ENCODE data around the gene PCGF2.

Gene PCGF2

DNA sequence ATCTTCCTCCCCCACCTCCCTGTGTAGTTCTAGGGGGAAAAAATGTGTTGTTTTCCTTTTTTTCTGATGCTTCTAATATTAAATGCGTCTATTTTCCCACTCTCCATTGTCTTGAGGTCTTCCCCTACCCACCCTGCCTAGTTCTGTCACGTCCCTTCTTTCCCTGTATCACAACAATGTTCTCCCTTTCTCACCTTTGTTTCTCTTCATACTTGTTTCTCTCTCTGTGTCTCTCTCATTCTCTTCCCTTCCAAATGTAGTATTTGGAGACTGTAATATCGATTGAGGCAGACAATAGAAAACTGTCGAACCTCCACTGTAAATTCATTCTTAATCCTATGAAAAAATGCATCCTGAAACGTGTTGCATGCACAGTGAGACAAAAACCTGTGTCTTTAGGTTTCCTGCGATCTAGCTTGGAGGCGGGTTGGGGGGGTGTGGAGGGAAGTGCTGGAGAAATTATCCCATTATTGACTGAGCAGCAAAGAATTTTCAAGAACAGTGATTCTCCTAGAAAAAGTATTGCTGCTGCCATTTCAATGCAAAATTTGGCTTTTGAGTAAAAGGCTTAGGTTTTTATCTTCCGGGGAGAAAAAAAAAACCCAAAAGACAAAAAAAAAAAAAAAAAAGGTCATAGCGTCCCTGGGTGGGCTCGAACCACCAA, 3.1 kb upstream of the PCGF2 start:
- no peak for DNase-seq

DNA sequence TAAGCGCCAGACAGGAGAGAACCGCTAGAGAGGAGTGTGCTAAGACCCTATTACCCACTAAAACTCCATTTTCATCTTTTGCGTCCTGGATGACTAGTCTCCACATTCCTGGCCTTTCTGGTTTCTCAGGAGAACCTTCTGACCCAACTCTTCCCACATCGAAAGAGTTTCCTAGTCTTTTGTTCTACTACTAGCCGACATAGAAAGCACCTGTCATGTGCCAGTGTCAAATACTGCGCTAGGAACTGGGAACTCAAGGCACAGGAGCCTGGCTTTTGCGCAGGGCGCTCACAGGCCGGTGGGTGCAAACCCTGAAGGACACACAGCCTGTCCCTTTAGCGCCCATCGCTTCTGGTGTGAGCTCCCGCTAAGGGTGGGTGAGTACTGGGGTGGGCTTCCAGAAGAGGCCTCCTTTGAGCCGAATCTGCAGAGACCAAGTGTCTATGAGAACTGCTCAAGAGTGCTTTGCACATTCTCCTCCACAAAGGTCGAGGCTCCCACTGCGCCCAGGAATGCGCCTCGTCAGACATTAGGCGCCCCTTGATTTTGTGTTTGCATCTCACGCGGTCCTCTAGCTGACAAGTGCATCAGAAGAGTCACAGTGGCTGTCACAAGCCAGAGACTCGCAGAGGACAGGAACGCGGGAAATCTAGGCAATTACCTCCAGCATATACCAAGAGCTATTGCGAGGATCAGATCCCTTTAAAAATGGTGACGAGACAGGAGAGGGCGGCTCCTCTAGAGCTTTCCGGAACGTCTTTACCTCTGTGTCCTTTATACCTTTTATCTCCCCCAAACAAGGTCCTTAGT, 2.4 kb upstream of the PCGF2 start:
- peak; percentile 43 for DNase-seq

DNA sequence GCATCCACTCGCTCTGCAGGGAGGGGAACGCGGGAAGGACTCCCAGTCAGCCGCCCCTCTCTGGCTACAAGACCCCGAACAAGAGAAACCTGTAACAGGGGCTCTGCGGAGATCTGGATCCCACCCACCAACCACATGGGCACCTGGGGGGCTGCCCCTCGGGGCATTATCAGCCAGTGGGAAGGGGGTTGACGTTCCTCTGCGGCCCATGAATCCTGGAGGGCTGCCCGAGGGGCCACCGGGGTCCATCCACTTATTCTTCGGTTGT, 1.8 kb upstream of the PCGF2 start:
- no peak for DNase-seq

DNA sequence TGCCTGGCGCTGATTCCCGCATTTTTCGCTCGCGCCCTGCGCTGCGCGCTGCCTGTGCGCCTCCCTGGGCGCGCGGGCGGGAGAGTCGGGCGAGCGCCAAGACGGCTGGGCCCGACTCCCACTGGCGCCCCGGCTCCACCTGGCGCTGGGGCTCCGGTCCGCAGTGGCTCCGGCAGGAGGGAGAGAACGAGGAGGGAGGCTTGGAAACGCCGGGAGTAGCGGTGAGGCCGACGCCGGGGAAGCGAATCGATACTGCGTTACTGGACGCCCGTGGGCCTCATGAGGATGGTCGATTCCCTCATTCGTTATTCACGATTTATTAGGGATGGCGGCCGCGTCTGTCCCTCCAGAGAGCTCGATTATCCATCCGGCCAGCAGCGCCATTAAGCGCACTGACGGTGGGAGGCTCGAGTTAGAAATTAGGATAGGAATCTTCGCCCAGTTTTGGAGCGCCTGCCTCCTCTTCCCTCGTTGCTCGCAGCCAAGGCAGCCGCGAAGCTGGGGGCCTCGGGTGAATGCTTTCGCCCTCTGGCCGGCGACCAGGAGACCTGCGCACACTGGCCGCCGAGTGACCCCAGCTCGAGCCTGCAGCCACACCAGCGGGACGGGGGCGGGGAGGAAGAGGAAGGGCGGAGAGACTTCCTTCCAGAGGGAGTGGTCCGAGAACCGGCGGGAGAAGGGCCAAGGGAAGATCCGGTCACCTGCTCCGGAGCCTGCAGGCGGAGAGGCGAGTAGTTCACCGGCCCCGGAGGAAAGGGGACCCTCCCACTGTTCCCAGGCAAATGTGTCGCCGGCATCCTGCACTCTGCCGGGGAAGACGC, 1.3 kb upstream of the PCGF2 start:
- peak; percentile 34 for DNase-seq

DNA sequence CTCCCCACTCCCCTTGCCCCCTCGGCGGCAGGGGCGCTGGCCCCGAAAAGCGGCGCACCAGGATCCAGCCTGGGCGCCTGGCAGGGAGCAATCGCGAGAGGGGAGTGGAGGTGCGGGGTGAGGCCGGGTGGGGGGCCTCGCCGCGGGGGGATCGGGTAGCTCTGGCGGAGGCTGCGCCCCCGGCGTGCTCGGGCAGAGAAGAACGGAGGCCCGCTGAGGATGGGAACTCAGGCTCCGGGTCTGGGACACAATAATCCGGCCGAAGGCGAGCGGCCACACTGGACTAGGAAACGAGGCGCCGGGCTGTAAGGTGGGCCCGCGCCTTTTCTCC, 721 bp upstream of the PCGF2 start:
- DNase-seq: no peak

DNA sequence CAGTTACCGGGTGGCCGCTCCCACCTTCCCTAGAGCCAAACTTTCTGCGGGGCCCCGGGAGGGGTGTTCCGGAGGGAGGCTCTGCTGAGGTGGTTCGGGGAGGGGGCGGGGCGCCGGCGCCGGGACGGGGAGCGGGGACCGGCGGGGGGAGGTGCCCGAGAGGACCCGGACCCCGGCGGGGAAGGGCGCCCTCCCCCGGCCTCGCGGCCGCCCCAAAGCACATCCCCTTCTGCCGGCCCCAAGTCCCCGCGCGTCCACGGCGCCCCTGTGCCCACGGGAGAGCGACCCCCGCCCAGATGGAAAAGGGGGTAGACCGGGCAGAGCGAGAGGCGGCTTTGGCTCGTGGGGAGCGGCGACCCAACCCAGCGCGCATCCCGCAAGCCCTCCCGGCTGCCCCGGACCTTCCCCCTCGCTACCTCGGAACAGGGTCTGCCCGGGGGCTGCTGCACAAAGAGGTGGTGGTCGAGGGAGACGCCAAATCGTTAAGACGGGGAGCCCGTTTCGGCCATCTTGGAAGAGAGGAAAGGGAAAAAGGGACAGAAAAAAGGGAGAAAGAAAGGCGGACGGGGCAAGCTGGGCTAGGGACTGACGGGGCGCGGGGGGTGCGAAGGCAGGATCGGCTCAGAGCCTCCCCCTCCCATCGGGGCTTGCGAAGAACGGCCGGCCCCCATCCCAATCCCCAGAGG, 530 bp downstream of the PCGF2 start:
- no peak for DNase-seq

DNA sequence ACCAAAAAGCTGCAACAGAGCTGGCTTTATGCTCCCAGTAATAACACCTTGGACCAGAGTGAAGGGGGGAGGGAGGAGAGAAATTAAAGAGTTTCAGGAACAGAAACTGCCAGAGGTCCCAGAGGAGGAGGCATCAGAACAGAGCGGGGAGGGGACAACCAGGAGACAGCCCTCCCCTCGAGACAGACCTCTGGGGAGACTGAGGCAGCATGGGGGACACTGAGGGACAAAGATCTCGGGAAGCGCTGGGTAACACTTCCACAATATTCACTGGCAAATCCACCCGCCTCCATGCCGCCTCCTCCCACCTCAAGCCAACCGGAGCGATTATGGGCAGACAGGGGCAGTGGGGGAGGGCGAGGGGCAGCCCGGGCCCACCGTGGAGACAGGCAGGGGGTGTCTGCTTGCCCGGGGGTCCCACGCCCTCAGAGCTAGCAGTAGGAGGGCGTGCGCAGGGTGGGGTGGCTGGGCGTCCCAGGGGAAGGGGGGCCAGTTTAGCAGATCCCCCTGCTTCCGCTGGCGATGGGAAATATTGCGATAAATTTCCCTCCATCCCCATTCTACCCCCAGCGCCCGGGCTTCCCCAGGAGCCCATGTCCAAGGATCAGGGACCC, 1.2 kb downstream of the PCGF2 start:
- no peak for DNase-seq

DNA sequence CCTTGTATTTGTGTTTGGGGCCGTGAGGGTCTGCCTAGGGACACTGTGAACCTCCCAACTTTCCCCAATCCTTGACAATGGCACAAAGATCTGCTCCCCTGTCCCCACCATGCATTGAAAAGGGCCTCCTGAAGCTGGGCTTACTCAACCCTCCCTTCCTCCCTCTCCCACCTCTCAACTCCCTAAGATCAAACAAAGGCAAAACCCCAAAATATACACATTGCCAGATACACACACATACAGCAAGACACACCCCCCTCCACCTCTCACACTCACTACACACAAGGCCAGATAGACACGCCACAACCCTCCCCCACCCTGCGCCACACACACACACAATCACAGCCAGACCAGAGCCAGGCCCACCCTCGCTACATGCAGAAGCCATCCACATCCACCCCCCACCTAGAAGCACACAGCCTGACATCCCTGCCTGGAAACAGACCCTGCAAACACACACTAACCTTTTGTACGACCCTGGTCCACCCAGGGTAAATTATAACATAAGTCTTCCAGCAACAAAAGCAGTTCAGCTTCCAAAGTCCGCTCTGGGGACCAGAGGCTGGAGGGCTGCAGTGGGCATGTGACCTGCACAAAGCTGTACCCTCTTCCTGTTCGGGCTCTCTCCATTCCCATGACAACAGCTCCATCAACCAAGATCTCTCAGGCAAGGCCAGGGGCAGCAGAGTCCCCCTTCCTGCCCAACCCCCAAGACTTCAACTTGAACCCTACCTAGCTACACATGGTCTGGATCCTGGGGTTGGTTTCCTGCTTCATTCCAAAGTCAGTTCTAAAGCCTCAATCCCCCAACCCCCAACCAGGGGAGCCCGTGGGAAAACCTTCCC, 1.9 kb downstream of the PCGF2 start:
- no peak for DNase-seq

DNA sequence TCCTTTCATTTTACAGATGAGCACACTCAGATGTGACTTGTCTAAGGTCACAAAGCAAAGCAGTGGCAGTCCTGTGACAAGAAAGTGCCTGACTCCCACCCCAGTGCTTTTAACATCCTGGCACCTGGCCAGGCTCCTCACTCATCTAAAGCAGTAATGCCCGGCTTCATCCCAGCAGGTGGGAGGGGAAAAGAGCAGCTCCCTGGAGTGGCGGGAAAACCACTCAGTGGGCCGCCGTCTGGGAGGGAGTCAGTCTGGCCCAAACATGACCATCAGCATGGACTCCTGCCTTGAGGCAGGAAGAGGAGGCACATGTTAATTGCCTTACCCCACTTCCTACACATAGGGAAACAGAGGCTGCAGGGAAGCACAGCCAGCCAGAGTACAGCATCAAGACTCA, 2.6 kb downstream of the PCGF2 start:
- DNase-seq: no peak

DNA sequence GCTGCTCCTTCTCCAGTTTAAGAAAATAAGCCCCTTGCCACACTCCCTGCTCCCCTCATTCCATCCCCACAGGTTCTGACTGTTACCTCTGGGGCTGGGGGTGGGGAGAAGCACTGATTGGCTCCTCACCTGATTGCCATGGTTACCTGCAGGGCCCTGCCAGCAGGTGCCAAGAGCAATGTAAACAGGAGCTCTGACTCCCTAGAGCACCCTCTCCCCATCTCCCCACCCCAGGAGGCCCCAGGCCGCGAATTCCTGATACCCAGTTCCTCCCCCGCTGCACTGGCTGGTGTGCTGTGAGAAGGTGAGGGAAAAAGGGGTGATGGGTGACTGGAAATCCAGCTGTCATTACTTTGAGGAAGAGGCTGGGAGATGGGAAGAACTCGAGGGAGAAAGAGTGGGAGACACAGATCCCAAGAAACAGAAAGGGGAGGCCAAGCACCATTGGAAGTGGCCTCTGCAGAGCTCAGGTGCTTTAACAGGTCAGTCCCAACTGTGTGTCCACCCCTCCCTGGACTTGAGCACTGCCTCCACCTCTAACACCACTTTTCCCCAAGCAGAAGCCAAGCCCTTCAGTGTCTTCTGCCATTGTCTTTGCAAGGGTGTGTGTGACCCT, 4.5 kb downstream of the PCGF2 start:
- DNase-seq: no peak

DNA sequence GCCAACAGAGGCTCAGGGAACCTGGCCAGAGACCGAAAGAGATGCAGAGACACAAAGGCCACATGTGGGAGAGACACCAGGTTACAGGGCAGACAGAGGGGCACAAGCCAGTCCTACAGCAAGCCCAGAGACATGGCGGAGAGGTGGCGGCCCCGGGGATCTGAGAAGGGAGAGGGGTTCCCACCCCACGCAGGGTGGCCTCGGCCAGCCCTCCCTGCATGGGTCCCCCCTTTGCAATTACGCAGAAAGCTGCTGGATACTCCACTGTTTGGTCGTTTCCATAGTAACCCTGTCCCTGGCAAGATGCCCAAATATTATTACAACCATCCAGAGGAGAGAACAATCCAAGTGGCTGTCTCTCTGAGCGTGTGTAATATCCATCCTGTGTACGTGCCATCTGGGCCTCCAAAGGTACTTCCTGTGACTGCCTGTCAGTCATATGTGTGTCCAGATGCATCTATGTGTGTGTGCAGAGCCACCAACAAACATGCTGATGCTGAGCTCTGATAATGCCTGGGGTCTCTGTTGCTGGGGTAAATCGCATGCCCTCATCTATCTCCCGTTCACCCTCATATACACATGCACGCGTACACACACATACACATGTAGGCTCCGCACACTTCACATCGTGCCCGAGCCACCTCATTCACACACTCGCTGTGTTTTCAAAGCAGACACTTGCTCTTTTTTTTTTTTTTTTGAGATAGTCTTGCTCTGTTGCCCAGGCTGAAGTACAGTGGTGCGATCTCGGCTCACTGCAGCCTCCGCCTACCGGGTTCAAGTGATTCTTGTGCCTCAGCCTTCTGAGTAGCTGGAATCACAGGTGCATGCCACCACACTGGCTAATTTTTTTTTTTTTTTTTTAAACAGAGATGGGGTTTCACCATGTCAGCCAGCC, 5.5 kb downstream of the PCGF2 start:
- DNase-seq: peak; percentile 47

DNA sequence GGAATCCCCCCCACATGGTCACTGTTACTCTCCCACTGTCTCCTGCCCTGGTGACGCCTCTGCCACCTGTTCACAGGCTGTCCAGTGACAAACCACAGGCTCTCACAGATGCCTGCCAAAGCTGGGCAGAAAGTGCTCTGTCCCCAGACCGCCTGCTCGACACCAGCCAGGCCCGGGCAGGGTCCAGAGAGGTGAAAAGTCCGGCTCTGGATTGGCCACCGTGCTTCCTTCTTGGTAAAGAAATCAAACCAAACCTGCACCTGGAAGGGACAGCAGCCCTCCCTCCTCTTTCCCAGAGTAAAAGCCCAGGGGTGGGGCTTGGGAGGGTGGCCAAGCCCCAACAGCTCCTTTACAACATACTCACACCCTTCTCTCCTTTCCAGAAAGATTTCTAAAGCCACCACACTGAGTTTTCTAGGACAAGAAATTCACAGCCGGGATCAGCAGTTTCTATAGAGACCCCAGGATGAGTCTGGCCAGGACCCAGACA, 6.2 kb downstream of the PCGF2 start:
- no peak for DNase-seq

DNA sequence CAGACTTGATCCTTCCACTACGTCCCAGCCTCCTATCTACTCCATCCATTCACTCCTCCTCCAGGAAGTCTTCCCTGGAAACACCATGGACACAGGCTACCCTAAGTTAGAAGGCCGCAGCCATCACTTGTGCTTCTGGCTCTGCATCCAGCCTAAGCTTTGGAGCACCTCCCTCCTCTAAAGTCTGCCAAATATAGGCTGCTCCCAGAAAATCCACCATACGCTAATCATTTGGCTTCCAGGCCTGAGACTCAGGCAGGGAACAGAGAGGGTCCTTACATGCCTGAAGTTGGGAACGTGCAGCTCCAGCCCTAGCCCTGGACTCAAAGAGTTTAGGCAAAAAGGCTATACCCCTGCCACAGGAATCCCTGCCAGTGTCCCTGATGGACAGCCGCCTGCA, 6.7 kb downstream of the PCGF2 start:
- DNase-seq: no peak

DNA sequence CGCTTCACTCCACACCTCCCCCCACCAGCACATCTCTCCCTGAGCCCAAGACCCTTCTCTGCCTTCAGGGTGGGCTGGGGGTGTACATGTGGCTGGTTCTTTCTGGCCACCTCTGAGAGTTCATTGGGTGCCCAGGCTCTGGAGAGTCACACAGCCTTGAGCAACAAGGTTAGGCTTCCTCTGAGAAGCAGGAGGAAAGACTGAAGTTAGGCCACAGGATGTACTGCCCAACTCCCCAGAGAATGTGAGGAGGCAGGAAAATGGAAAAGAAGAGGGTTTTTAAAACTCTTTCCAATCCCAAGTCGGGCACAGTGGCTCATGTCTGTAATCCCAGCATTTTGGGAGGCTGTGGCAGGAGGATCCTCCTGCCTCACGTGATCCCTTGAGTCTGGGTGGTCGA, 7.3 kb downstream of the PCGF2 start:
- DNase-seq: no peak

DNA sequence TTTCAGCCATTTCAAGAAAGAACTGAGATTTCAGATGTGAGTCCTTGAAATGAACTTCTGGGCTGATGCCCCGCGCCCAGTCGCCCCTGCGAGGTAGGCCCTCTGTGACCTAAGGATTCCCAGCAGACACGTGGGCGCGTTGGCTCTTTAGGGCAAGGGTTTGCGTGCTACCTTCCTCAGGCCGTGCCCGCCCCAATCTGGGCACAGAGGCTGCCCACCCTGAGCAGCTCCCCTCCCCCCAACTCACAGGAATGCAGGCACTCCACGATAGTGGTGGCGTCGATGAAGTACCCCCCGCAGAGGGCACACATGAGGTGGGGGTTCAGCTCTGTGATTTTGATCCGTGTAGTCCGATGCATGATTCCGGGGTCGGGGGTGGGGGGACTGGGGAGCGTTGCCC, 8.1 kb downstream of the PCGF2 start:
- no peak for DNase-seq

DNA sequence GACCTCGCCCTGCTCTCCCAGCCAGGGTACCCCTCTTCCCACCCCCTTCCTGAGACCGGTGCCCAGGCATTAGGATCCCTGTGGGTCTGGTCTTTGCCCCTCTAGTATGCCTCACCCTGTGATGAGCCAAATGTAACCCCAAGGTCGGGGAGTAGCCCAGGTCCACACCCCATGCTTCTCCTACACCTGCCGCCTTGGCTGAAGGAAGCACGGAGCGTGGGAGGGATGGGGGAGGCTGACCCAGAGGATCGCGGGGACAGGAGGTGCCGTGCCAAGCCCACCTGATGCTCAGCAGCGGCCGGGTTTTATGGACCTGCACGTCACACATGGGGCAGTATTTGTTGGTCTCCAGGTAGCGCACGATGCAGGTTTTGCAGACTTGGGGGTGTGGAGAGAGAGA, 8.8 kb downstream of the PCGF2 start:
- DNase-seq: no peak

DNA sequence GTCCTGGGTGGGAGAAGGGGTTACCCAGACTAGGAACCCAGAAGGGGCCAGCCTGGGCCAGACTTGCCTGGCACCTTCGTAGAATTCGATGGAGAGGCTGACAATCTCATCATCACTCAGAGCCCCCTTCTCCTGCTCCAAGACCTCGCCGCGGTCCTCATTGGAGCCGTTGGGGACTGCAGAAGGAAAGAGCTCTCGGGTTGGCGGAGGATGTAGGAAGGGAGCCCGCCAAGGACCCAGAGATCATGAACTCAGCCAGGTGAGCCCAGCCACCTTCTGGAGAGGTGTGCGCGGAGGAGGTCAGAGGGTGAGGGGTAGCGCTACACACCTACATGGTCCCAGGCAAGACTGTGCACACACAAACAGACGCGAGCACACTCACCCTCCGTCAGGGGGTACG, 9.4 kb downstream of the PCGF2 start:
- no peak for DNase-seq

DNA sequence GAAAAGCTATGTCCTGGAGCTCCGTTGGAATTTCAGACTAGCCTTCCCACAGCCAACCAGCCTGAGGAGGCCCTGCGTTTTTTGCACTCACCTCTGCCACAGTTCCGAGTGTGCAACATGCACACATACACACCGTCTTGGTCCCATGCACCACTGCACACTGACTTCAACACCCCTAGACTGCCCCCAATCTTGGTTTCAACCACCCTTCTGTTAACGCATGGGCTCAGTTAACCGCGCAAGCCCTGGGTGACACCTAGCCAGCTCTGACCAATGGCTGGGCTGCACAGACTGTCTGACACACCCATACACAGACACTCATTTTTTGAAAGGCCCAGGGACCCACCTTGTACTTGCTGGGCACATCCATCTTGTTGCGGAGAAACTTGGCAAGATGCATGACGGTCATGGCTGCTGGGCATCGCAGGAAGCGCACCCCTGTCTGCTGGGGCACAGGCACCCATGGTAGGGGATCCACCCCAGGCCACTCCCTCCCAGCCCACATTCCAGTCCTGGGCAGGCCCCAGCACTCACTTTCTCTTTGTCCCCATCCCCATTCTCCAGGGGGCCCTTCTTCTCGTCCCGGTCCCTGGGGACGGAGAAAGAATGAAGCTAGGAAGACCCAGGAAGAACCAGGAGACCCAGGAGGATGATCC, 10.0 kb downstream of the PCGF2 start:
- DNase-seq: no peak

DNA sequence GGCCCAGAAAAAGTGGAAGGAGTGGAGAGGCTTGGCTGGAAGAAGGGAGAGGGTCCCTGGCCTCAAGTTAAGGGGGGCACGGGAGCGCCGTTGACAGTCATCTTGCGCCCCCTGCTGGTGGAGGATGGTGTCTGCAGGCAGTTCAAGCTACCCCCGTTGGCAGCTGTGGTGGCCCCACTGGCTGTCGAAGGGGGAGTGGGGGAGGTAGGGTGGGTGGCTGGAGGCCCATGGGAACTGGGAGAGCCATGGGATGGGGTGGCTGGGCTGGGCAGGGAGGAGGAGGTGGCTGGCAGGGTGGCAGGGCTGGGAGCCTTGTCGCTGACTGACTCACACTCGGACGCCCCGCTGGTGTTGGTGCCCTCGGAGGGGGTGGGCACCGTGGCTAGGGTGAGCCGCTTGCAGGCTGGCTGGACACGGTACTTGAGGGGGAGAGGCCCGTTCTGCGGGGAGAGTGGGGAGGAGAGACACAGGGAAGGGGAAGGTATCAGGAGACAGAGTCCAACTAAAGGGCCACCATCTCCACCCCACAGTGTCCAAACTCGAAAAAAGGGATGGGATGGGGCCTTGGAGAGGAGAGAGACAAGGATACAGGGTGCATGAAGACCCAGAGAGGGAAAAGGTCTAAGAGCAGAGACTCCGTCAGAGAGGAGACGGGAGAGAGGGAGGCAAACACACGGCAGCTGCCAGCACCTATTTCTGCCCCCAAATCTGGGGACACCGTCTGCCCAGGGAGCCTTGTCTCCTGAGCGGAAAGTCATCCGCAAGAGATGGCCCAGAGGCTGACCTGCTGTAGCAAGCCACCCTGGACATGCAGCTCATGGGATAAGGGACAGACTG, 12.8 kb downstream of the PCGF2 start:
- DNase-seq: peak; percentile 70

Data from hematopoietic multipotent progenitor cell treated with erythropoietin and hydrocortisone succinate and interleukin-3 and kit ligand, for 4 days (in vitro differentiated cells).